ENCODE results near the gene ALDOA.

- TF ChIP-seq CTCF (IDR thresholded peaks at IDR 0.05) (no peak), POLR2A (IDR thresholded peaks at IDR 0.05) (no peak)
These were observed 19.4 kb upstream of the ALDOA start for GRCh38 chr16:30046178-30046577.

Measured in esophagus squamous epithelium (tissue), 4 donors.